ENCODE data around the gene NF1. TPM values are rescaled to one million over a fixed set of nuclear protein-coding genes. Genes with fewer than 3 reads are reported as not detected.

The NF1 gene
- total RNA-seq, 1 donor from 2014 or later, result 53.7 TPM

DNA sequence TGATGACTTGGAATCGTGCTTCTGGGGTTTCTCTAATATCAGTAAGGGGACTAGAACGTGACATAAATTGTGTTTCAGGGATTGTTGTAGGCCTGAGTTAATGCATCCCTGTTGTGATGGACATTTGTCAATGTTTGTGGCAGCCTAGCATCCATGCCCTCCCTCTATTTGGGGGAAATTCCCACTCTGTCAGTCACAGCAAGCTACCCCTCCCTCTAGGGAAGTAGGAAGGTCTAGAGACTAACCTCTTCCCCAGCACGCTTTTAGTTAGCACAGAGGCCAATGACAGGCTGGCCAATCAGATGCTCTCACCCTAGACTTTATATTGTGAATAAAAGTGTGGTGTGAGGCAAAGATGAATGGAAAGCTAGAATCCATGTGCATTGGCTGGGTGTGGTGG lies 32.4 kb upstream of the NF1 start:
- H3K36me3 Mint-ChIP-seq (ENCODE audit: low read depth, unreplicated experiment), result peaks cover under 1% of the 10 kb centered on the region
- H3K27ac Mint-ChIP-seq (ENCODE audit: unreplicated experiment), result no peak overlapping the region
- H3K4me3 Mint-ChIP-seq (ENCODE audit: unreplicated experiment), result no peak overlapping the region
- no peak overlapping the region for H3K4me2 ChIP-seq (ENCODE audit: low read length)
- no peak for TF ChIP-seq EZH2 (IDR thresholded peaks at IDR 0.05; ENCODE audit: insufficient read depth, low read length)
- no peak for TF ChIP-seq CTCF (IDR thresholded peaks at IDR 0.05; ENCODE audit: insufficient read depth, low read depth, low read length)
- no peak for DNase-seq (ENCODE audit: low read depth)
- H3K9me3 ChIP-seq (ENCODE audit: insufficient read depth, low read depth, low read length), result no peaks in the 10 kb centered on the region
- no peaks in the 10 kb centered on the region for H3K4me1 Mint-ChIP-seq (ENCODE audit: low read depth, unreplicated experiment)
- H3K9me3 Mint-ChIP-seq (ENCODE audit: unreplicated experiment), result peaks cover under 1% of the 10 kb centered on the region
- H3K27me3 ChIP-seq (ENCODE audit: insufficient read depth, low read length), result no peaks in the 10 kb centered on the region
- no peaks in the 10 kb centered on the region for H4K20me1 ChIP-seq (ENCODE audit: insufficient read depth, low read length)
- H3K27ac ChIP-seq (ENCODE audit: low read depth, low read length), result no peak overlapping the region
- H3K9ac ChIP-seq (ENCODE audit: low read length), result no peak overlapping the region
- peaks cover 14% of the 10 kb centered on the region for H3K27me3 Mint-ChIP-seq (ENCODE audit: low read depth, unreplicated experiment)
- H2AFZ ChIP-seq (ENCODE audit: low read depth, low read length), result no peak overlapping the region
- no peak for FAIRE-seq
- no peaks in the 10 kb centered on the region for H3K4me1 ChIP-seq (ENCODE audit: insufficient read depth, low read length)
- no peaks in the 10 kb centered on the region for H3K36me3 ChIP-seq (ENCODE audit: insufficient read depth, low read length)
- no peaks in the 10 kb centered on the region for H3K79me2 ChIP-seq (ENCODE audit: insufficient read depth, low read length)
- no peak overlapping the region for H3K4me3 ChIP-seq (ENCODE audit: insufficient read depth, low read depth, low read length)

DNA sequence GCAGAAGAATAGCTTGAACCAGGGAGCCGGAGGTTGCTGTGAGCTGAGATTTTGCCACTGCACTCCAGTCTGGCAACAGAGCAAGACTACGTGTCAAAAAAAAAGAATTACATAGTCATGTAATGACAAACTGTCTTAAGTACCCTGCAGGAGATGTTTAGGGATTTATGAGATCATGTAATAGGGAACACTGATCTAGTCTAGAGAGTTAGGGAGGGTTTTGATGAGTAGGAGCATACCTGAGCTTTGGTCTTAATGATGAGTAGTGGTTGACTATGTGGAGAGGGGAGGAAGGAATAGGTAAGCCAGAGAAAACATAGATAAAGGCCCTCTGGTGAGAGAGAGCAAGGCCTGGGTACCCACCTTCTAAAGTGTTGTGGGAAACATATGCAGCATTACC lies 30.1 kb upstream of the NF1 start:
- no peak overlapping the region for H3K4me3 Mint-ChIP-seq (ENCODE audit: unreplicated experiment)

More for the DNA sequence above, 30.1 kb upstream of the NF1 start:
- TF ChIP-seq EZH2 (IDR thresholded peaks at IDR 0.05; ENCODE audit: insufficient read depth, low read length) (no peak), CTCF (IDR thresholded peaks at IDR 0.05; ENCODE audit: insufficient read depth, low read depth, low read length) (no peak)
- no peak overlapping the region for H3K4me2 ChIP-seq (ENCODE audit: low read length)
- no peak overlapping the region for H3K4me3 ChIP-seq (ENCODE audit: insufficient read depth, low read depth, low read length)
- H3K36me3 Mint-ChIP-seq (ENCODE audit: low read depth, unreplicated experiment), result peaks cover 2% of the 10 kb centered on the region
- H3K27me3 ChIP-seq (ENCODE audit: insufficient read depth, low read length), result no peaks in the 10 kb centered on the region
- peaks cover 8% of the 10 kb centered on the region for H3K27me3 Mint-ChIP-seq (ENCODE audit: low read depth, unreplicated experiment)
- no peak for FAIRE-seq
- no peaks in the 10 kb centered on the region for H3K9me3 ChIP-seq (ENCODE audit: insufficient read depth, low read depth, low read length)
- H3K27ac Mint-ChIP-seq (ENCODE audit: unreplicated experiment), result no peak overlapping the region
- no peak overlapping the region for H3K27ac ChIP-seq (ENCODE audit: low read depth, low read length)
- DNase-seq (ENCODE audit: low read depth), result no peak
- no peaks in the 10 kb centered on the region for H4K20me1 ChIP-seq (ENCODE audit: insufficient read depth, low read length)
- H2AFZ ChIP-seq (ENCODE audit: low read depth, low read length), result no peak overlapping the region
- H3K36me3 ChIP-seq (ENCODE audit: insufficient read depth, low read length), result no peaks in the 10 kb centered on the region
- no peaks in the 10 kb centered on the region for H3K79me2 ChIP-seq (ENCODE audit: insufficient read depth, low read length)
- peaks cover 5% of the 10 kb centered on the region for H3K9me3 Mint-ChIP-seq (ENCODE audit: unreplicated experiment)
- H3K9ac ChIP-seq (ENCODE audit: low read length), result no peak overlapping the region
- H3K4me1 ChIP-seq (ENCODE audit: insufficient read depth, low read length), result peaks cover 6% of the 10 kb centered on the region
- H3K4me1 Mint-ChIP-seq (ENCODE audit: low read depth, unreplicated experiment), result peaks cover 8% of the 10 kb centered on the region

Measured in astrocyte (in vitro differentiated cells and primary cell).